ENCODE measurements around the gene SMIM22. TPM values are rescaled to one million over a fixed set of nuclear protein-coding genes. Genes with fewer than 3 reads are reported as not detected.

Gene SMIM22
- total RNA-seq, 2 donors from 2014 or later: 4.7 to 29.3 TPM

- DNase-seq (no peak), ATAC-seq (no peak)
- no peak for TF ChIP-seq CTCF (IDR thresholded peaks at IDR 0.05)
- no peak for TF ChIP-seq POLR2A (IDR thresholded peaks at IDR 0.05)
- intact Hi-C loops (cut with DNase I): no loop called here
- H3K9me3 ChIP-seq: no peaks in the 10 kb centered on the region
- no peak overlapping the region for H3K4me3 ChIP-seq
- H3K36me3 ChIP-seq (replicated peaks in 1 of 2; ENCODE audit: insufficient read depth in 1 of 2, low read depth in 2 of 2): peaks cover 0 to 2% of the 10 kb centered on the region in 2 donors
- WGBS, 2 donors: 86 to 98% methylated on average over 7 to 11 of the region's 11 CpGs
- H3K4me1 ChIP-seq: peaks cover 25% of the 10 kb centered on the region
- H3K27ac ChIP-seq: no peak overlapping the region
- H3K27me3 ChIP-seq: no peaks in the 10 kb centered on the region
Measured at GRCh38 chr16:4805231-4805630, 10.1 kb downstream of the SMIM22 start.

GRCh38 chr16:4806280-4806679 lies 11.1 kb downstream of the SMIM22 start:
- TF ChIP-seq CTCF (IDR thresholded peaks at IDR 0.05) (no peak), POLR2A (IDR thresholded peaks at IDR 0.05) (no peak)
- Histone ChIP-seq H3K4me3 (no peak overlapping the region), H3K4me1 (peaks cover 15% of the 10 kb centered on the region), H3K27me3 (no peaks in the 10 kb centered on the region), H3K36me3 (replicated peaks in 1 of 2; ENCODE audit: insufficient read depth in 1 of 2, low read depth in 2 of 2) (peaks cover 0 to 2% of the 10 kb centered on the region in 2 donors), H3K9me3 (no peaks in the 10 kb centered on the region), H3K27ac (no peak overlapping the region)
- DNase-seq (no peak), ATAC-seq (no peak)
- 94 to 95% methylated on average over 6 of the region's 6 CpGs for WGBS, 2 donors
- intact Hi-C loops (cut with DNase I): no loop called here

- Histone ChIP-seq H3K27ac (no peak overlapping the region), H3K4me3 (no peak overlapping the region), H3K9me3 (no peaks in the 10 kb centered on the region), H3K36me3 (replicated peaks in 1 of 2; ENCODE audit: insufficient read depth in 1 of 2, low read depth in 2 of 2) (peaks cover 11 to 17% of the 10 kb centered on the region in 2 donors), H3K27me3 (no peaks in the 10 kb centered on the region), H3K4me1 (no peaks in the 10 kb centered on the region)
- TF ChIP-seq POLR2A (IDR thresholded peaks at IDR 0.05): no peak
- no peak for TF ChIP-seq CTCF (IDR thresholded peaks at IDR 0.05)
- WGBS, 2 donors: 88 to 100% methylated on average over 2 to 3 of the region's 3 CpGs
- intact Hi-C loops (cut with DNase I): no loop called here
- DNase-seq (no peak), ATAC-seq (no peak)
Measured at GRCh38 chr16:4811242-4811641, 16.1 kb downstream of the SMIM22 start.

- no peaks in the 10 kb centered on the region for H3K4me1 ChIP-seq
- intact Hi-C loops (cut with DNase I): no loop called here
- H3K9me3 ChIP-seq: no peaks in the 10 kb centered on the region
- H3K27ac ChIP-seq: no peak overlapping the region
- WGBS, 2 donors: 76 to 96% methylated on average over 5 to 9 of the region's 9 CpGs
- ATAC-seq: no peak
- H3K4me3 ChIP-seq: no peak overlapping the region
- H3K27me3 ChIP-seq: no peaks in the 10 kb centered on the region
- TF ChIP-seq CTCF (IDR thresholded peaks at IDR 0.05) (no peak), POLR2A (IDR thresholded peaks at IDR 0.05) (no peak)
- peaks cover 11 to 20% of the 10 kb centered on the region in 2 donors for H3K36me3 ChIP-seq (replicated peaks in 1 of 2; ENCODE audit: insufficient read depth in 1 of 2, low read depth in 2 of 2)
- no peak for DNase-seq
Measured at GRCh38 chr16:4811773-4812172, 16.6 kb downstream of the SMIM22 start.

GRCh38 chr16:4813251-4814003 lies 18.3 kb downstream of the SMIM22 start:
- Histone ChIP-seq H3K27me3 (no peaks in the 10 kb centered on the region), H3K9me3 (no peaks in the 10 kb centered on the region), H3K36me3 (replicated peaks in 1 of 2; ENCODE audit: insufficient read depth in 1 of 2, low read depth in 2 of 2) (peaks cover 11 to 25% of the 10 kb centered on the region in 2 donors), H3K4me3 (no peak overlapping the region), H3K27ac (no peak overlapping the region), H3K4me1 (no peaks in the 10 kb centered on the region)
- ATAC-seq (no peak), DNase-seq (no peak)
- 91 to 94% methylated on average over 11 to 16 of the region's 16 CpGs for WGBS, 2 donors
- TF ChIP-seq CTCF (IDR thresholded peaks at IDR 0.05): no peak
- no peak for TF ChIP-seq POLR2A (IDR thresholded peaks at IDR 0.05)
- intact Hi-C loops (cut with DNase I): no loop called here

Measured in body of pancreas (tissue), 4 donors.